Breast epithelium (tissue), 3 donors: ENCODE measurements around the gene C6orf141.

Experiments used
- CTCF ChIP-seq, 3 donors: fragments of 450-650 bp; IDR thresholded peaks; one replicate each; pipeline ENCODE4 v1.5.1; 2016 to 2017; ENCODE audit warnings: antibody characterized with exemption in 3 of 3, mild to moderate bottlenecking in 3 of 3, moderate library complexity in 3 of 3
- POLR2A ChIP-seq: fragments of 450-650 bp; IDR thresholded peaks from one replicate; pipeline ENCODE4 v1.6.1; 2016; ENCODE audit warnings: antibody characterized with exemption, mild to moderate bottlenecking, moderate library complexity

- TF ChIP-seq POLR2A = no peak
- TF ChIP-seq CTCF (IDR thresholded peaks at IDR 0.05) = no peak
Measured at GRCh38 chr6:49543087-49543858, 7.2 kb upstream of the C6orf141 start.
